Parathyroid adenoma (tissue), 2 donors: ENCODE results near the gene ASCL3.

ENCODE experiments used
- H2AFZ ChIP-seq: fragments of 300-600 bp; sonication (generic); one replicate; pipeline ENCODE4 v1.7.0; 2017; ENCODE audit warnings: antibody characterized with exemption, mild to moderate bottlenecking
- H3K27ac ChIP-seq: fragments of 300-600 bp; sonication (generic); one replicate; pipeline ENCODE4 v1.7.0; 2017
- H3K27me3 ChIP-seq: fragments of 300-600 bp; sonication (generic); one replicate; pipeline ENCODE4 v1.7.0; 2017; ENCODE audit warnings: low read length; ENCODE audit not compliant: control insufficient read depth, insufficient read depth
- H3K36me3 ChIP-seq: fragments of 300-600 bp; sonication (generic); one replicate; pipeline ENCODE4 v1.7.0; 2017; ENCODE audit warnings: low read length; ENCODE audit not compliant: control insufficient read depth, insufficient read depth
- H3K4me1 ChIP-seq: fragments of 300-600 bp; sonication (generic); one replicate; pipeline ENCODE4 v1.7.0; 2017; ENCODE audit warnings: control low read depth
- H3K4me2 ChIP-seq: fragments of 300-600 bp; sonication (generic); one replicate; pipeline ENCODE4 v1.7.0; 2017; ENCODE audit warnings: low read length
- H3K4me3 ChIP-seq: fragments of 300-600 bp; sonication (generic); one replicate; pipeline ENCODE4 v1.7.0; 2017; ENCODE audit warnings: low read depth, low read length
- H3K79me2 ChIP-seq: fragments of 300-600 bp; sonication (generic); one replicate; pipeline ENCODE4 v1.7.0; 2017; ENCODE audit warnings: control low read depth
- H3K9ac ChIP-seq: fragments of 300-600 bp; sonication (generic); one replicate; pipeline ENCODE4 v1.7.0; 2017; ENCODE audit warnings: mild to moderate bottlenecking
- H3K9me3 ChIP-seq: fragments of 300-600 bp; sonication (generic); one replicate; pipeline ENCODE4 v1.7.0; 2017; ENCODE audit warnings: low read length; ENCODE audit not compliant: control insufficient read depth
- CTCF ChIP-seq: fragments of 300-600 bp; sonication (generic); IDR thresholded peaks from one replicate; pipeline ENCODE4 v1.7.0; 2017; ENCODE audit warnings: antibody characterized with exemption, mild to moderate bottlenecking
- donor health status: primary hyperparathyroidism.

The ASCL3 gene

GRCh38 chr11:8971924-8972316, 29.1 kb upstream of the ASCL3 start:
- Histone ChIP-seq H3K9me3 (no peaks in the 10 kb centered on the region), H3K4me2 (no peak overlapping the region), H3K9ac (no peak overlapping the region), H3K27me3 (no peaks in the 10 kb centered on the region), H3K27ac (no peak overlapping the region), H3K4me1 (no peaks in the 10 kb centered on the region), H3K36me3 (no peaks in the 10 kb centered on the region), H3K79me2 (no peaks in the 10 kb centered on the region), H3K4me3 (no peak overlapping the region), H2AFZ (no peak overlapping the region)
- no peak for TF ChIP-seq CTCF

GRCh38 chr11:8971196-8971923, 28.5 kb upstream of the ASCL3 start:
- Histone ChIP-seq H3K4me3 (no peak overlapping the region), H3K4me1 (no peaks in the 10 kb centered on the region), H3K9ac (no peak overlapping the region), H3K9me3 (no peaks in the 10 kb centered on the region), H3K27me3 (no peaks in the 10 kb centered on the region), H3K36me3 (no peaks in the 10 kb centered on the region), H2AFZ (no peak overlapping the region), H3K4me2 (no peak overlapping the region), H3K79me2 (no peaks in the 10 kb centered on the region), H3K27ac (no peak overlapping the region)
- TF ChIP-seq CTCF = no peak

- TF ChIP-seq CTCF = no peak
Observed at GRCh38 chr11:8967184-8967583, 24.4 kb upstream of the ASCL3 start.

GRCh38 chr11:8964324-8965320, 21.8 kb upstream of the ASCL3 start, which contains the start of gene TMEM9B:
TMEM9B (minus strand) TSS chr11:8964442; CDS start chr11:8964313, 129 bp downstream.
- Histone ChIP-seq H3K4me3 (peak within 1 kb of the TSS; percentile 75), H3K36me3 (no peaks in the 10 kb centered on the region), H3K9ac (peak within 1 kb of the TSS; percentile 61), H3K27me3 (no peaks in the 10 kb centered on the region), H2AFZ (peak within 1 kb of the TSS; percentile 91), H3K4me1 (no peaks in the 10 kb centered on the region), H3K4me2 (peak within 1 kb of the TSS; percentile 85), H3K79me2 (peaks cover 4% of the 10 kb centered on the region), H3K27ac (peak within 1 kb of the TSS; percentile 95), H3K9me3 (no peaks in the 10 kb centered on the region)
- TF ChIP-seq CTCF = no peak

More at GRCh38 chr11:8967184-8967583, 24.4 kb upstream of the ASCL3 start:
- no peak overlapping the region for H3K4me2 ChIP-seq
- H3K4me3 ChIP-seq = no peak overlapping the region
- H3K79me2 ChIP-seq = peaks cover 4% of the 10 kb centered on the region
- H3K36me3 ChIP-seq = no peaks in the 10 kb centered on the region
- no peak overlapping the region for H3K9ac ChIP-seq
- no peaks in the 10 kb centered on the region for H3K9me3 ChIP-seq
- H3K27ac ChIP-seq = no peak overlapping the region
- no peaks in the 10 kb centered on the region for H3K4me1 ChIP-seq
- H2AFZ ChIP-seq = no peak overlapping the region
- H3K27me3 ChIP-seq = no peaks in the 10 kb centered on the region
